RCC 7860 (cell line): Measurements from ENCODE around the gene KCNQ1OT1.

Experiments used
- DNase-seq: peaks from one replicate; pipeline ENCODE4 v3.0.0-alpha.2; 2015; ENCODE audit warnings: low spot score
- FAIRE-seq: peaks from 2 replicates; lab custom pipeline; 2012; peaks lifted over from hg19 to GRCh38; lab: Jason Lieb, UNC

Gene KCNQ1OT1

DNA sequence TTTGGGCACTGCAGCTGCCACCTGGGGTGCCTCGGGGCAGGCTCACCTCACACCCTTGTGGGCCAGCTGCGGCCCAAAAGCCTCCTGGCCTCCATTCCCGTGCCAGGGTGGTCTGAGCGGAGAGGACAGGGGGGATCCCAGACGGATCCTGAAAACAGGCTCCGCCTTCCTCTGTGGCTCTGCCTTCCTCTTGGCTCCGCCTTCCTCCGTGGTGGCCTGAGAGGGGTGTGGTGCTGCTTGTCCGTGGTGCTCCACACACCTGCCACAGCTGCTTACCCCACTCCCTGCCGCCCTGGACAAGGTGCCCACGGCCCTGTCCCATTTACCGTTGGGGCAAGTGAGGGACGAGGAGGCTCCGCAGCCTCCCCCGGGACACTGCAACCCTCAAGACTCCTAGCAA, 23.2 kb upstream of the KCNQ1OT1 start:
- DNase-seq (no peak), FAIRE-seq (no peak)

DNA sequence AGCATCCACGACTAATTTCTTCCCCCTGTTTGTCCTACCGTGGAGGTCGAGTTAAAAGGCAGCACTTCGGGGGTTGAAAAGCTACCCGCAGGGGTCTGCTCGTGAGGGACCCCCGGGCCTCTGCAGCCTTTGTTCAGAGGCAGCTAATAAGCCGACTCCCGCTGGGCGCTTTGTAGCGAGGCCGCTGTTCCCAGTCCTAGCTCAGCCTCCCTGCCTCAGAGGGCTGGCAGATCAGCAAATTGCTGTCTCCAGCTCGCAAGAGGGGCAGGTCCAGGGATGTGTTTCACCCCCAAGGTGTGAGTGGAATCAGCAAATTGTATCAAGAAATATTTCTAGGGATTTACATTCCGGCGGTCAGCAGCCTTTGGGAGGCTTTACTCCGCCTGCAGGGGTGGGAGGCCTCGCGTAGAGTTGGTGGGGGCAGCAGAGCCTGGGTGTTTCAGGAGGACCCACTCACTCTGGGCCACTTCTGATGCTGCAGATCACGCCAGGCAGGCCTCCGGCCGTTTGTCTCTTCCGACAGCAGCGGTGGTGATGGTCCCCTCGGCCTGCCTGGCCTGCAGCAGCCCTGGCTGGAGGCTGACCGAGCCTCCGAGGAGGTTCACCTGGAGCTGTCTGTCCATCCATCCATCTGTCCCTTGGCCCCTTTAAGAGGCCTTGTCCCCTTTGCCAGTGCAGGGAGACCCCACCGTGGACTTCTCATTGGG, 21.6 kb upstream of the KCNQ1OT1 start:
- FAIRE-seq (no peak), DNase-seq (no peak)

DNA sequence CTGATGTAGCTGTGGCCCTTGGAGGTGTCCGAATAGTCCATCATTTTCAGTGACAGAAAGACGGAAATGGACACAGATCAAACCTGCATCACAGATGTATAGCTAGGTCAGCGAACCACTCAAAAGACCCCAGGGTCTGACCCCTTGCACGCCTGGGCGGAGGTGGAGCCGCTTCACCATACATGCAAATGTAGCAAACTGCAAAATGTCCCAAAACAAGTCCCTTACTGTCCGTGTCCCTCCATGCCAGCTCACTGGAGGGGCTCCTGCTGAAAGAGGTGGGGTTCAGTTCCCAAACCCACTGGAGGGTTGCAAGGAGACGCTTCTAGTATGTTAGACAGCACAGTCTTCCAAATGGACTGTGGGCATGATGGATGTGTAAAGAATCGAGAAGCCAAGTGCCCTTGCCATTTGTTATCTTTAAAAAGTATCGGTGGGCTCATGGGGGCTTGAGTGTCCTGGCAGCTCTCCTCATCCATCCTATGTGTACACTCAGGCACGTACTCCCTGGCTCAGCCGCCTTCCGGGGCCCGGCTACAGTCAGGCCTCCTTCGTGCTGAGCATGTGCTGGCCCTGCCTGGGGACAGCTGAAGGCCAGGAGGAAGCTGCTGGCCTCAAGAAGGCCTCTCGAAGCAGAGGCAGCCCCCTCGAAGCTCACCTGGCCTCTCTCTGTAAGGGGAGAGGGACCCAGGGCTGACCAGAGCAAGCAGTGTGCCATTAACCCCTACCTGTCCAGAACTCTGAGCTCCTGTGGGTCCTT, 20.2 kb upstream of the KCNQ1OT1 start:
- DNase-seq (no peak), FAIRE-seq (no peak)

DNA sequence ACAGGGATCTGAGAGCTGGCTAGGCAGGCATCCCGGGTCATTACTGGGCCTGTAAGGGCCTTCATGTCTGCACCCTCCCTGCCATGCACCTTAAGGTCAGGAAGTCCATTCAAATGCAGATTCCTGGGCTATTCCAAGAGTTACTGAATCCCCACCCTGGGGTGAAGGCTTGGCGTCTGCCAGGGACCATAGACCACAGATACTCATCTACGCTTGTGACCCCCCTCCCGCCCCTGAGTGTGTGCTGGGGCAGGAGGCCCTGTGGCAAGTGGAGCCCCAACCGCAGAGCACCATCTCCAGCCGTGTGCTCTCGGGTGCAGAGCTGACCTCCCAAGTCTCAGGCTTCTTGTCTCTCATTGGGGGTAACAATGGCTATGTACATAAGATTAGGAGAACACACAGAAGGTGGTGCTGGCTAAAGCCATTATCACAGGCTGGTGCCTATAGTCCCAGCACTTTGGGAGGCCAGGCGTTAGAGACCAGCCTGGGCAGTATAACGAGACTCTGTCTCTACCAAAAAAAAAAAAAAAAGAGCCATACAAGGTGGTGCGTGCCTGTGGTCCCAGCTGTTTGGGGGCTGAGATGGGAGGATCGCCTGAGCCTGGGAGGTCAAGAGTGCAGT, 19.1 kb upstream of the KCNQ1OT1 start:
- no peak for DNase-seq
- no peak for FAIRE-seq

DNA sequence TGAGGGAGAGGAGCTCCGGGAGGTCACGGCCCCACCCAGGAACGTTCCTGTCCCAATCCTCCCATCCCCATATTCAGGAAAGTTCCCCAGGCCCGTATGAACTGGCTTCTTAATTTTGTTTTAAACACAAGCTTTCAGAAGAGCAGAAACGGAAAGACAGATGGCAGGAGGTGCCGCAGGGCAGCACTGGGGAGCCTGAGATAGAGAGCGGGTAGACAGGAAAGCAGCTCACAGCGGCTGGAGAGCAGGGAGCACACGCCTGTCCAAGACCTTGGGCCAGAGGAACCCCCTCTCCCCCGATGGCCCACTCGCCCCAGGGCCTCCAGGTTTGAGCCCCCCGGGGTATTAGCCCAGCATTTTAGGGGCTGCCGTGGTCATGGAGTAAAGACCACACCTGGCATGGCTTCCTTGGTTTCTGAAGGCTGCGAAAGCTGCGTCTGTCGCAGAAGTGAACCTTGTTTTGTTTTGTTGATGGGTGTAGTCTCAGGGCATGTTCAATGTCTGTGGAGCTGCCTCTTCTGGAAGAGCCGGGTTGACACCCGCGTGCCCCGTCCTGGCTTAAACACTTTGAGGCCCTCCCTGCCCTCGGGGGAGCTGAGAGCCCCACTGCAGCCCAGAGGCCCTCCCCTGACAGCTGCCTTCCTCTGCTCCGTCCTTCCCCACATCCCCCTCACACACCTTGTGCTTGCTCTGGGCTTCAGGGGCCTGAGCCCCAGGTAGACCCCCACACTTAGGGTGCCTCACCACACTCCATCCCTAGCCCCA, 17.9 kb upstream of the KCNQ1OT1 start:
- FAIRE-seq (no peak), DNase-seq (no peak)

DNA sequence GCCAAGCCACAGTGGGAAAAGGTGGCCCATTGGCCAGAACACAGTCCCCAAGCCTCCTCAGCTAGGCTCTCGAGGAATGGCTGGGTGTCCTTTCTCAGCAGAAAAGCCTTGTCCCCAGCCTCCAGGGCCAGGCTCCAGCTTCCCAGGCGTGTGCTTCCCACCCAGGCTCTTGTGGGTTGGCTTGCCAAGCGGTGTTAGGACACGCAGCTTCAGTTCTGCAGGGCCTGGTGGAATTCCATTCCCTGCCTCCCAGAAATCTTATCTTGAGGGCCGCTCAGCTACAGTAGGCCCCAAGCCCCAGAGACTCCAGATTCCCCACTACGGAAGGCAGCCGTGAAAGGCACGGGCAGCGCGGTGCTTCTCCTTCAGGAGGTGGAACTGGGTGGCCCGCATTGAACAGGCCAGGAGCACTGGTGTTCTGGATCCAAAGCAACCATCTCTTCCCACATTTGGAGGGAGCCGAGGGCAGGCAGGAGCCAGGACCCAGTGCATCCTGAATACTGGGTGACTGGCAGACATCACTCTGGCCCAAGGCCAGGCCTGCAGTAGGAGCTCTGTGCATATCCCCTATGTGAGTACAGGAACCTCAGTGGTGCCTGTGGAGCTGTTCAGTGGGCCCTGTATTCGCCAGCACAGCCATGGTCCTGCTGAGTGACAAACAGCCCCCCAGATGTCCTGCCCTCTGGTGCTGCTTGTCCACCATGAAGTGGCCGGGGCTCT, 16.7 kb upstream of the KCNQ1OT1 start:
- FAIRE-seq (no peak), DNase-seq (no peak)

DNA sequence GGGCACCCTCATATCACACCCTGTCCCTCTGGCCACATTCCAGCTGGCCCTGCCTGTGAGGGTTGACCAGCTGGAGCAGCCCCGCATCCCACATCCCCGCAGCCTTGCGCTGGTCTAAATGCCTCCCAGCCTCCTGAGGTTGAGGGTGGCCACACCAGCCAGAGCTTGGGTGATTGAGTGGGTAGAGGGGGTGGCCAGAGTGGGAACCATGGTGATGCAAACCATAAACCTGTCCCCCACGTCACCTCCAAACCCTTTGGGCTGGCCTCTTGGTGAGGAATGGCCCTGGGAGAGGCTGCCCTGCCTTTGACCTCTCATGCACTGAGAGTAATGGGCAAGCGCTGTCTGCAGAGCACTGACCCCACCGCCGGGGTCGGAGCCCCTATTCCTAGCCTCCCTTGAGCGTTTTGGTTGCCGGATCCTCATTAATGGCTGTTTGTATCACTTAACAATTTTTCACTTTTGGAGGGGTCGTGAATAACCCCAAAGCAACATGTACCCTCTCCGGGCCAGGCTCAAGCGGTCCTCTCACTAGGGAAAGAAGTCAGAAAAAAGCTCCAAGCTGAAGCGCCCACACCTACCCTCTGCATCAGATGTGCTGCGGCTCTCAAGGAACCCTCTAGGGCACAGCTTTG, 16.0 kb upstream of the KCNQ1OT1 start:
- DNase-seq (no peak), FAIRE-seq (no peak)

DNA sequence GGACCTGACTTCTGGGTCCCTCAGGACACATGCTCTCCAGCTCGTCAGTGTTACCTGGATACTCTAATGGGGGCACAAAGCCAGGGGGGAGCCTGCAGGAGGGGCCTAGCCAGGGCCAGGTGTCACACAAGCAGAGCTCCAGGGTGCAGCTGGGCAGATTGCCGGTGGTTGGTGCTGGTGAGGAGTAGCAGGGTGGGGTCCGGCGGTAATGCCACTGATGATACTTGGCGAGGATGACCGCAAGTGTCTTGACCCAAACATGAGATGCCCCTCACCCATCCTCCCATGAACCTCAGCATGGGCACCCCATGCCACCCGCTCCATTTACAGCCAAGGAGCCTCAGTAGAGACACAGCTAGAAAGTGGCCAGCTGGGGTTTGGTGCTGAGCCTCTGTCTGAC, 15.1 kb upstream of the KCNQ1OT1 start:
- DNase-seq (no peak), FAIRE-seq (no peak)

DNA sequence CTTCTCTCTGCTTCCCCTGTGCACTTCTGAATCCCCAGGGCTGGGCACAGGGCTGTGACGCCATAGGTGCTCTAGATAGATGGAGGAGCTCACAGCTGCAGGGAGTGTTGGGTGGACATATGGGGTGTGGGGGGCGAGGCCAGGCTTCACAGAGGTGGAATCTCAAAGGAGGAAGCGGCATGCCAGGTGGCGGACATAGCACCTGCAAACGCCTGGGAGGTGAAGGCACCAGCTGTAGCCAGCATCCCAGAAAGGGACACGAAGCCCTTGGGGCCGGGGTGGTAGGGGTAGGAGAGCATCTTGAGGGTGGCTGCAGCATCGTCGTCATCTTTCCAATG, 14.6 kb upstream of the KCNQ1OT1 start:
- DNase-seq (no peak), FAIRE-seq (no peak)

DNA sequence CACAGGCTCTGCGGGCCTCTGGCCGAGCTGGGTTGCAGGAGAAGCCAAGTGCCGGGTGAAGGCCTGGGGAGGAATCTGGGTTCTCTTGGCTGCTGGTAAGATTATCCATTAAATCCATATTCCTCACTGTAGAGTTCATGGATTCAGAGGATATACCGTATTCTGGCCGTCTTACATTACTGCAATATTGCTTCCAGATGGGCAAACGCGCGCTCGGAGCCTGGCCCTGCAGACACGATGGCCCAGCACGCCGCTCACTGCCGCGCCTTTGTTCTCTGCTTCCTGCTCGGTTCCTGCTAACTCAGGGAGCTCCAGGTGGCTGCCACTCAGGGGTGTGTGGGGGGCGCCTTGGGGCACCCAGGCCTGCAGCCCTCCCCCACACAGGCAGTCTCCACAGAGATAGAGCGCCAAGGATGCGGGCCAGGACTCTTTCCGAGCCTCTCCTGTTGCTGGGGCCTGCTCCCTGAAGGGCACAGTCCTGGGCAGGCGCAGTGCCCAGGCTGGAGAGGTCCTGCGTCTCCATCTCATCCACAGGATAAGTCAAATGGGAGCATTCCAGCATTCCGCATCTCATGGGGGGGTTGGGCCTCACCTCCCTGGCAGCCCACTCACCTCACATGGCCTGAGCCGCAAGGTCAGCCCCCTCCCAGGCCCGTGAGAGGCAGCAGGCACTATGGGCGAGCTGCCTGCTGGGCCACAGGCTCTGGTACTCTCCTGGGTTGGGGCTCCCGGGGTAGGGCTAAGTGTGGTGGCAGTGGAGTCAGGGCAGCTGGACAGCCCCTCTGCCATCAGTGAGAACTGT, 14.1 kb upstream of the KCNQ1OT1 start:
- no peak for FAIRE-seq
- DNase-seq, result no peak

DNA sequence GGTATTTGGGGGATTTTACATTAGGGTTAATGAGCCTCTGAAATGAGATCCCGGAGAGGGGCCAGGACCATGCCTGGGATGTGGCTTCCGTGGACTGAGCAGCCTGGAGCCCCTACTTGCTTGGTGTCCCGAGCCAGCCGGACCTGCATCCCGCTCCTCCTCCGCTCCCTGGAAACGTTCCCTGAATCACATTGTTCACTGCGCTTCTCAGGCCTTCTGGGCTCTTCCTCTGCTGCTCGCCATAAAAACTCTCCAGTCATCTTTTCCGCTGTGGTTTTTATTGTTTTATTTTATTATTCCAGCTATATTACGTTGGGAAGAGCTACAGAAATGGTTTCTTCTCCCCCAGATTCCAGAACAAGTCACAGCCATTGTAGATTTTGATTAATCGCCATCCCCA, 13.3 kb upstream of the KCNQ1OT1 start:
- DNase-seq (no peak), FAIRE-seq (no peak)

DNA sequence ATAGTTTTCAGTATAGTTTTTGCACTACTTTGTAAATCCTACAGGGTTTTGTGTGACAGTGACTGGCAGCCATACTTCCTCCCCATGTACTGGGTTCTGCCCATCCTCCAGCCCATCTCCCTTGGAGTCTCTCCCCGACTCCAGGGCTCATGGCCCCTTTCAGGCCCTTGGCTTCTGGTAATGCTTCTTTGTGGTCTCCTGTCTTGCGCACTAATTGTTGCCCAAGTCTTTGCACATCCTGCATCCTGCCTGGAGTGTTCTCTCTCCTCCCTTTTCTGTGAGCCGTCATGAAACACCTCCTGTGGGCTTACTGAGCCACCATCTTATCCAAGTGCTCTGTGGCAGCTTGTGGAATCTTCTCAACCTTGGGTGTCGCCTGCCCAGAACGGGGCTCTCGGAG, 11.4 kb upstream of the KCNQ1OT1 start:
- no peak for DNase-seq
- FAIRE-seq, result no peak

DNA sequence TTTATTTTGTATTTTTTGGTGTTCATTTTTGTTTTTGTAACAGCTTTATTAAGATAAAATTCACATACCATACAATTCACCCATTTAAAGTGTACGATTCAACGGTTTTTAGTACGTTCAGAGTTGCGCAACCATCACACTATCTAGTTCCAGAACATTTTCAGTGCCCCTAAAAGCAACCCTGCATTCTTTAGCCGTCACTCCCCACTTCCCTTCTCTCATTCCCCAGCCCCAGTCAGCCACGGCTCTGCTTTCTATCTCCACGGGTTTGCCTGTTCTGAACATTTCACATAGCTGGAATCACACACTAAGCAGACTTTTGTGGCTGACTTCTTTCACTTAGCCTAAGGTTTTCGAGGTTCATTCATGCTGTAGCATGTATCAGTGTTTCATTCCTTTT, 9.6 kb upstream of the KCNQ1OT1 start:
- DNase-seq (no peak), FAIRE-seq (no peak)

DNA sequence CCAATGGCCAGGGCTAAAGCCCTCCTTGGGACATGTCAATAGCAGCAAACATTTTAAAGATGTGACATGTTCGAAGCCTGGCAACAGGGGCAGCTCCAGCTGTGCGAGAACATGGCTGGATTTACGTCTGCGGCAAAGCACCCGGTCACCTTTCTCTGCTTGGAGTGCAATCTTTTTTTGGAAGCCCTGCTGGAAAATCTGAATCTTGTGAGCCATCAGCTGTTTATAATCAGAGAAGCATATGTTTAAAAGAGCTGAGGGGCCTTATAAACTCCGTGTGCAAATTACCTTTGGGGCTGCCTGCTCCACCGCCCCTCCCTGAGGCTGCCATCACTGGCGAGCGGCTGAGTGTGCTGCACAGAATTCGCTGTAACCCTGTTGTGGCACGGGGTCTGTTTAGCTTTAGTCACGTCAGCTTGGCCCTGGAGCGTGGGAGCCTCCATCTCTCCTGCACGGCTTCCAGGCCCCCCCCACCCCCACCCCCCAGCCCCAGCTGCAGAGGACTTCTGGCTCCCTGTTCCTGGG, 9.0 kb upstream of the KCNQ1OT1 start:
- DNase-seq (no peak), FAIRE-seq (no peak)

DNA sequence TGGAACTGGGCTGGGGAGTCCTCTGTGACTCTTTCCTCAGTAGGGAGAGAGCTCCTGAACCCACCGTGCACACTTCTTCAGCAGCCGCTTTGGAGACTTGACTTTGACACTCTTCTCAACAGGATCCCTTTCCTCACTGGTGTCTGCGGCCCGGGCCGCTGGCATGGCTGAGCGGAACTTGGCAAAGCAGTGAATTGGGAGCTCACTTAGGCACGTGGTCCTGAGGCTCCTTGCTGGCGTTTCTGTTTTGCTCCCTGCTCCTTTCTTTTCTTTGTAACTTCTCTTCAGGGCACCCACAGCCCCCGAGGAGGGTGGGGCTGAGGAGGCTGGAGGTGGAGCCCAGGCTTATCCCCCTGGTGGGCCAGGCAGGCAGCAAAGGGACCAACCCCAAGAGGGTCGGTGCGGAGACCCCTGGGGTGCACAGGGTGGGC, 8.4 kb upstream of the KCNQ1OT1 start:
- DNase-seq, result no peak
- FAIRE-seq, result no peak

DNA sequence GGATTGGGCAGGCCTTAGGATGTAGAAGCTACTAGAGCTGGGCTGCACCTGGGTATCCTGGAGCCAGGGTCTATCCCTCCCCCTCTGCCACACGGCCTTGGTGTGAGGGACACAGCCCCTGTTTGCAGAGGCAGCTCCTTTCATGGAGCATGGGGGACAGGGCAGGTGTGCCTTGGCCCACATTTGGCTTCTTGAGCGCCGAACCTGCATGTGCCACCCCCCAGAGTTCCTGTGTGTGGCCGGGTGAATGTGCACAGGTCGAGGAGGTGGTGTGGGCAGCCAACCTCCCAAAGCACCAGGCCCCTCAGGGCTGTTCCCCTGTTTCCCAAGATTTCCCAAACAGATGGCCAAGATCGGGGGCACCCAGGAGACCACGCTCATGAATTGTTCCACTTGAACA, 7.9 kb upstream of the KCNQ1OT1 start:
- no peak for DNase-seq
- FAIRE-seq, result no peak

DNA sequence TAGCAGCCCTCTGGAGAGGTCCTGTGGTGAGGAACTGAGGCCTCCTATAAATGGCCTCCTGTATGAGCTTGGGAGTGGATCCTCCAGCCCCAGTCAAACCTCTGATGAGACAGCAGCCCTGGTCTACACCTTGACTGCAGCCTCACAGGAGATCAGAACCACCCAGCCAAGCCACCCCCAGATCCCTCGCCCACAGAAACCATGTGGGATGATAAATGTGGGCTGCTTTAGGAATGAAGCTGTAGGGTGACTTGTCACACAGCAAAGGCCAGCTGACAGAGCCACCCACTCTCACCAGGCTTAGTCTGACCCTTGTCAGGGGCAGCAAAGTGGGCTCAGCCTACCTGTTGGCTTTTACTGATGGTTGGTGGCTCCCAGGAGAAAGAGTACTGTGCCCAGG, 6.5 kb upstream of the KCNQ1OT1 start:
- FAIRE-seq (no peak), DNase-seq (no peak)

DNA sequence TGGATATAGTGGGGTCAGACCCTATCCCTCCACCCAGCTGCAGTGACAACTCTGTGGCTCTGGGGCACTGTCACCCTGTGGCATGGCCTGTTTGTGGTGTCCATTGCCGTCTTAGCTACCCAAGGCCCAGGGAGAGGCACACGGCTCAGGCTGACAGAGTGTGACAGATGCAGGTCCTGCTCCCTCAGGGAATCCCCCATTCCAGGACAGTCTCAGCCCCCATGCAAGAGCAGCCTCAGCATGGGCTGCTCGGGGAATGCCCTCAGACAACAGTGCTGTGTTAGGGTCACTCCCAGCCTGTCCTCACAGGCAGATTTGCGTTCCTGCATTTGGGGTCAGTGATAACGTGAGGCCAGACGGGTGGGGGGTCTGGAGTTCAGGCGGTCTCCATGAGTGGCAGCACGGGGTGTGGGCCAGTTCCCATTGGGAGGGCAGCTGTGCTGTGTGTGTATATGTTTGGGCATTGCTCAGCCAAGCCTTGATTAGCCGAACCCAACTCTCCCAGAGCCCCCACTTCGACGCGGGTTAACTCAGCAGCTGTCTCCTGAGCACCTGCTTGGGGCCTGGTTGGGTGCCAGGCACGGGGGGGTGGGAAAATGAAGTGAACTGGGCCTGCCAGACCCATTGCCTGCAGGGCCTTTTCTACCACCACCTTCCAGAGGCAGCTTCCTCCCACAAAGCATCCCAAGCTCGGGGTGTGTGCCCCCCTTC, 5.3 kb upstream of the KCNQ1OT1 start:
- FAIRE-seq (no peak), DNase-seq (no peak)

DNA sequence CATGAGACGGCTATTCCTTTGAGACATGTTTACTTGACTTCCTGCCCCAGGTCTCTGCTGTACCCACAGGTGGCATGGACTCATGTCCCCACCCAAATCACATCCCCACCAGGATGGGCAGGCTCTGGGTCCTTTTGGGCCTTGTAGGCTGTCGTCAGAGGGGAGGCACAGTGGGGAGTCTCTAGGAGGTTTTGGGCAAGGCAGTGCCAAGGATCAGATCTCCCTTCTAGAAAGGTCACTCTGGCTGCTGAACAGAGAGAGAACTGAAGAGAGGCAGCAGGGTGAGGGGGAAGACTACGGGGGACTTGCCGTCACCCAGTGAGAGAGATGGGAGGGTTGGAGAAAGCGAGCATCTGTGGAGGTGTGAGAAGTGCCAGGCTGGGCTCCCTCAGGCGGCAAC, 4.6 kb upstream of the KCNQ1OT1 start:
- DNase-seq (no peak), FAIRE-seq (no peak)
